Colonic mucosa (tissue), 4 donors: ENCODE data around the gene TMEM212. TPM values are rescaled to one million over a fixed set of nuclear protein-coding genes. Genes with fewer than 3 reads are reported as not detected.
A peak's percentile ranks its signal among the peaks of the same experiment; 100 is the strongest.

Experiments
- DNase-seq: peaks from one replicate; pipeline ENCODE4 v3.0.0-alpha.2; 2020
- H3K27ac ChIP-seq: fragments of 200-600 bp; one replicate; pipeline ENCODE4 v1.8.0; 2021
- H3K27me3 ChIP-seq: fragments of 200-600 bp; one replicate; pipeline ENCODE4 v1.8.0; 2021
- H3K36me3 ChIP-seq: fragments of 200-600 bp; one replicate; pipeline ENCODE4 v1.8.0; 2021
- H3K4me1 ChIP-seq: fragments of 200-600 bp; one replicate; pipeline ENCODE4 v1.8.0; 2021; ENCODE audit warnings: mild to moderate bottlenecking
- H3K4me3 ChIP-seq: fragments of 200-600 bp; one replicate; pipeline ENCODE4 v1.8.0; 2021
- H3K9ac ChIP-seq, 2 donors: one replicate each; pipeline ENCODE4 v1.7.0; 2013; ENCODE audit warnings: control low read depth in 2 of 2, low read depth in 2 of 2, low read length in 2 of 2
- H3K9me3 ChIP-seq: fragments of 200-600 bp; one replicate; pipeline ENCODE4 v1.8.0; 2021
- intact Hi-C: fragments of 100-400 bp; cut with DNase I; formaldehyde crosslinking; loops from one replicate; pipeline ENCODE4 v1.14.1; 2022
- total RNA-seq, 2 donors: library from RNA; stranded (reverse); fragmentation: NEBNext Ultra II Directional in 1 of 2; extraction: Animal tissue kit (Norgen Biotek cat#: 25700) in 1 of 2; gene quantifications; one replicate each; pipeline ENCODE4 v1.2.1, GENCODE V29; 2021
- TF ChIP-seq, protein P1 (sequence below): fragments of 200-600 bp; IDR thresholded peaks from one replicate; pipeline ENCODE4 v1.8.0; 2022; ENCODE audit warnings: antibody characterized with exemption, mild to moderate bottlenecking
- donor health status: healthy.
- donor health status: DM: no; HTN: no; CAD: no.
- donor health status: DM: no; HTN: no; CAD: no.

TMEM212 gene
- total RNA-seq, 2 donors from 2014 or later, result not detected

DNA sequence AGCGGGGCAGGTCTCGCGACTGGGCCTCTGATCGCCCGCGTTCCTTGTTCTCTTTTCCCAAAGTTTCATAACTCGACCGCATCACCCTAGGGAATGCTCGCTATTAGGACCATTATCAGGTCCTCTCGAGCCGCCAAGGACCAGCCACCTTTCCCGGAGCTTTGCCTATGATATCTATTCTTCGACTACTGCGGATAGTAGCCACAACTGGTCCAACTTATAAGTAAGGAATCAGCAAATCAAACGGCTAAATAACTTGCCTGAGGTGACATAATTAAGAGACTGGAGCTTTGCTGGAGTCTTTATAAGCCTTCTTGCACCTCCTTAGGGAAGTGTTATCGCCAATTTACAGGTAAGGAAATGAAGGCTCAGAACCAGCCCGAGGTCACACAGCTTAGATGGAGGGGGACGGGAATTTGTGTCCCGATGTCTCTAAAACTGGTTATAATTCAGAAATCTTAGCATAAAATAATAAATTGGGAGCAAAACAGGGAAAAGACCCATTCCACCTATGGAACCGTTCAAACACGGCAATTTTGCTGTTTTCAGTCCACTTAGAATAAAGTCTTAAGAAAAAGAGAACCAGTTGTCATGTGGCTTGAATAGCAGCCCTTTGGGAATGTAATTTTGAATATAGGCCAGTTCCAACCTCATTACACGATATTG lies 32.4 kb upstream of the TMEM212 start:
- DNase-seq, result no peak
- Histone ChIP-seq H3K9ac (peak overlapping the region; percentile 72 to 92), H3K4me3 (peak overlapping the region; percentile 69), H3K27ac (peak overlapping the region; percentile 96), H3K4me1 (peaks cover 4% of the 10 kb centered on the region), H3K36me3 (no peaks in the 10 kb centered on the region), H3K27me3 (no peaks in the 10 kb centered on the region), H3K9me3 (no peaks in the 10 kb centered on the region)
- TF ChIP-seq, protein P1, sequence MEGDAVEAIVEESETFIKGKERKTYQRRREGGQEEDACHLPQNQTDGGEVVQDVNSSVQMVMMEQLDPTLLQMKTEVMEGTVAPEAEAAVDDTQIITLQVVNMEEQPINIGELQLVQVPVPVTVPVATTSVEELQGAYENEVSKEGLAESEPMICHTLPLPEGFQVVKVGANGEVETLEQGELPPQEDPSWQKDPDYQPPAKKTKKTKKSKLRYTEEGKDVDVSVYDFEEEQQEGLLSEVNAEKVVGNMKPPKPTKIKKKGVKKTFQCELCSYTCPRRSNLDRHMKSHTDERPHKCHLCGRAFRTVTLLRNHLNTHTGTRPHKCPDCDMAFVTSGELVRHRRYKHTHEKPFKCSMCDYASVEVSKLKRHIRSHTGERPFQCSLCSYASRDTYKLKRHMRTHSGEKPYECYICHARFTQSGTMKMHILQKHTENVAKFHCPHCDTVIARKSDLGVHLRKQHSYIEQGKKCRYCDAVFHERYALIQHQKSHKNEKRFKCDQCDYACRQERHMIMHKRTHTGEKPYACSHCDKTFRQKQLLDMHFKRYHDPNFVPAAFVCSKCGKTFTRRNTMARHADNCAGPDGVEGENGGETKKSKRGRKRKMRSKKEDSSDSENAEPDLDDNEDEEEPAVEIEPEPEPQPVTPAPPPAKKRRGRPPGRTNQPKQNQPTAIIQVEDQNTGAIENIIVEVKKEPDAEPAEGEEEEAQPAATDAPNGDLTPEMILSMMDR, result no peak
- intact Hi-C loops, result no loop called here

DNA sequence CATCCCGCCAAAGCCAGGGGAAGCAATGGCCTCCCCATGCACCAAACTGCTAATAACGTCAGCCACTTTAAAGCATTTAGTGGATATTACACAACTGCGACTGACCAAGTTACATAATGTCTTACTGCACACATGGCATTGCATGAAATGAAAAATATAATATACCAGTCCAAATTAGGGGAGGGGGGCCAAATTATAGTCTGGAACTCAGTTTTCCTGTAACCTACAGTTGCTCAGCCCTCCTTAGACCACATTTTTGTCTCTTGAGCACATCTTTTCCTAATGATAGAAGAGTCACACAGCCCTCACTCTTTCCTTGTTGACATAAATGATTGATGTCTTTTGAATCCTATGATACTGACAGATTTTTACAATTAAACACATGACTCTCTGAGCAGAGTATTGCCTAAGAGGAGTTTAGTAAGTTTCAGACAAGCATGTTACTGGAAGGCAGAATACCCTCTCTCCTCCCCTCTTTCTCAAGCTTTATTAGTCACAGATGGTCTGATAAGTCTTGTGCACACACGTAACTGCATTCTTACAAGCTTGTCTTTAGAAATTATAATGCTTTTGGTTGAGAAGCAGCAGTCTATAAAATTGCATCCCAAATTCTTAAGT lies 31.7 kb upstream of the TMEM212 start:
- Histone ChIP-seq H3K9ac (peak overlapping the region in 1 of 2 donors; percentile 92), H3K4me3 (no peak overlapping the region), H3K9me3 (no peaks in the 10 kb centered on the region), H3K27ac (peak overlapping the region; percentile 96), H3K4me1 (peaks cover 4% of the 10 kb centered on the region), H3K36me3 (no peaks in the 10 kb centered on the region), H3K27me3 (no peaks in the 10 kb centered on the region)
- no peak for DNase-seq
- intact Hi-C loops, result no loop called here
- TF ChIP-seq, protein P1, result no peak

DNA sequence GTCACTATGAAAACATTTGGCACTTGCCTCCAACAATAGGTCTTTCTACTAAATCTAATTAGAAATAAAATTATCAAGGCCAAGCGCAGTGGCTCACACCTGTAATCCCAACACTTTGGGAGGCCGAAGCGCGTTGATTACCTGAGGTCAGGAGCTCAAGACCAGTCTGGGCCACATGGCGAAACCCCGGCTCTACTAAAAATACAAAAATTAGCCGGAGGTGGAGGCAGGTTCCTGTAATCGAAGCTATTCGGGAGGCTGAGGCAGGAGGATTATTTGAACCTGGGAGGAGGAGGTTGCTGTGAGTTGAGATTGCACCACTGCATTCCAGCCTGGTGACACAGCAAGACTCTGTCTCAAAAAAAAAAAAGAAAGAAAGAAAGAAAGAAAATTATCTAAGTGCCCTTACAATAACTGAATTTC lies 31.2 kb upstream of the TMEM212 start:
- DNase-seq, result no peak
- Histone ChIP-seq H3K36me3 (no peaks in the 10 kb centered on the region), H3K4me1 (peaks cover 4% of the 10 kb centered on the region), H3K27ac (peak overlapping the region; percentile 96), H3K4me3 (no peak overlapping the region), H3K9ac (no peak overlapping the region), H3K9me3 (no peaks in the 10 kb centered on the region), H3K27me3 (no peaks in the 10 kb centered on the region)
- intact Hi-C loops, result no loop called here
- TF ChIP-seq, protein P1, result no peak

DNA sequence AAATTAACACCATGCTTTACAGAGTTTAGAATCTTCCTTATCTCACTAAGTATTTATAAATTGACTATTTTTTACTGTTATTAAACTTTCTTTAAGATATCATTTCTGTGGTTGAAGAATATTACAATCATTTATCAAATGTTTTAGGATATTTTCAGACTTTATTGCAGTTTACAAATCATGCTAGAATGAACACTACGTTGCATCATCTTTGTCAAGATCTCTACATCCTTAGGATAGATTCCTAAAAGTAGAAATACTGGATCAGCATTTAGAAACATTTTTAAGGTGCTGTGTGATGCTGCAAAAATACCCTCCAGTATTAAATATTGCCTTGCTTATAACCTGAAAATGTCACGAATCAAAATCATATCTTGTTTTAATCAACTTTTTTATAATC lies 30.3 kb upstream of the TMEM212 start:
- TF ChIP-seq, protein P1, result no peak

DNA sequence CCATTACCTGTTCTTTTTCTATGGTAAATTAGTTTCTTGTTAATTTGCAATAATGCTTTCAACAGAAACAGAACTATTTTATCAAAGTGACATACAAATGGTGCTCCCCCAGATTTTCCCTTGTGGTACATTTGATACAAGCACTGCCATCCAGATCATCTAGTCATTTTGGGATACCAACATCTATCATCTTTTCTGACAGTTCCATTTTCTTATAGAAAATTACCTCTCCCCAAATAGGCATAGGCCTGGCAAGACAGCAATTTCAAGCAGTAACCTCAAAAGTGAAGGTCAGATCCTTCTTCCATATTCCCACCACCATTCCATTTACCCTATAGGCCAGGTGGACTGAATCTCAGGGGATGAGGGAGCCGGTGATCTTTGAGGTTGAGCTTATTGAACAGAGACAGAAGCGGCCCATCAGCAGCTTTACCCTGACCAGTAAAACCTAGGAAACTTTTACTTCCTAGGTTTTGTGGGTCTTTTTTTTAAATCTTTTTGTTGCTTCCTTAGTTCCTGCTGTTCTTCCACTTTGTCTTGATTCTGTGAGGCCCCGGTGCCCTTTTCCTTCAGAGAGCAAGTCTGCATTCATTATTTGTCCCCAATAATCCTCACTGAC lies 29.8 kb upstream of the TMEM212 start:
- H3K4me3 ChIP-seq, result no peak overlapping the region
- intact Hi-C loops, result no loop called here
- H3K36me3 ChIP-seq, result no peaks in the 10 kb centered on the region
- no peaks in the 10 kb centered on the region for H3K4me1 ChIP-seq
- TF ChIP-seq, protein P1, result no peak
- no peak for DNase-seq
- H3K27ac ChIP-seq, result peak overlapping the region; percentile 6
- H3K27me3 ChIP-seq, result no peaks in the 10 kb centered on the region
- H3K9me3 ChIP-seq, result no peaks in the 10 kb centered on the region
- no peak overlapping the region for H3K9ac ChIP-seq

More for the DNA sequence above, 30.3 kb upstream of the TMEM212 start:
- DNase-seq, result no peak
- Histone ChIP-seq H3K36me3 (no peaks in the 10 kb centered on the region), H3K9ac (no peak overlapping the region), H3K27me3 (no peaks in the 10 kb centered on the region), H3K27ac (no peak overlapping the region), H3K9me3 (no peaks in the 10 kb centered on the region), H3K4me3 (no peak overlapping the region), H3K4me1 (no peaks in the 10 kb centered on the region)
- intact Hi-C loops, result no loop called here
